ENCODE results near the gene ADARB2.
"Not testable (repeated sequence)": the region's sequence is repeated elsewhere in the genome, so short reads cannot be mapped to it uniquely, and the experiment has no call there.

Gene ADARB2

DNA sequence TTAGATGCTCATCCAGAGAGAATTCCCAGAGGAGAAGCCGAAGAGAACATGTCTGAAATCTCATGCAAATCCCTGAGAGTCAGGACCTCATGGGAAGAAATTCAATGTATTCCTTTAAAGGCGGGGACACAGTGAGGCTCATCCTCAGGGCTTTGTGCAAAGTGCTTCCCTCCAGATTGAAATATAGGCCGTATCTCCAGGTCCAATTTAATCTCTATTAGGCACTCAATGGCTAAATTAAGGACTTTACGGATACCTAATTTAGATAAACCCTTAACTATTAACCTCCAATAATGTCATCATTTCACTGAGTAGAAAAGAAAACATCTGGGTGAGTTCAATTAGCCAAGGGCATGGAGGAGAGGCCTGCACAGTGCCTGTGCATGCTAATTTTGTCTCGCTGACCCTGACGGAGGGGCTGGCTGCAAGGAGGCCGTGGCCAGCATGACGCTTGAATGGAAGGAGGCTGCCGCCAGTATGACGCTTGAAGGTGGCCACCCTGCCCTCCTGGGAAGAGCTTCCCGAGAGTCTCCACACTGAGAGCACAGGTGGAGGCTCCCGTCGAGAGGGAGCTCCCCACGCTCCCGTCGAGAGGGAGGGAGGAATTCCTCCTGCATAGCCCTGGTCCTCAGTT, 287.6 kb downstream of the ADARB2 start:
- in situ Hi-C loops (cut with HindIII; ENCODE audit: low sequenced_read_pairs), result no loop called here

DNA sequence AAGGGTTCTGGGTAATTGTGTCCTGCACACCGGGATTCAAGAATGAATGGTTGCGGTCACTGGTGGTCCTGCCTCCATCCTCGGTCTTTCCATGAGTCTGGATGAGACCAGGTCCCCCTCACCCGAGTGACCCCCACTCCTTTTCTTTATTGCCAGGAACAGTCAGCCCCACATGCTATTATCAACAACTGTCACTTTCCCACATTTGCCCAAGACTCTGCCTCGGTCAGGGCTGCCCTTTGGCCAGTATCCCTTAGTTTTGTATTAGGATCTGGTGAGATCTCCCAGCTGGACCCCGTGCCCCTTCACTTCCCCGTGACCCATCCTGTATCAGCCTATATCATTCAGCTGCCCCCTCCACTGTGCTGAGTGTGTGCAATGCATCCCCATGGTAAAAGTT, 288.3 kb downstream of the ADARB2 start:
- in situ Hi-C loops (cut with HindIII; ENCODE audit: low sequenced_read_pairs), result no loop called here

- in situ Hi-C loops (cut with HindIII; ENCODE audit: low sequenced_read_pairs), result no loop called here
Observed at GRCh38 chr10:1448252-1448930, 288.9 kb downstream of the ADARB2 start.

- in situ Hi-C loops (cut with HindIII; ENCODE audit: low sequenced_read_pairs), result no loop called here
Observed at GRCh38 chr10:1444826-1445225, 292.5 kb downstream of the ADARB2 start.

DNA sequence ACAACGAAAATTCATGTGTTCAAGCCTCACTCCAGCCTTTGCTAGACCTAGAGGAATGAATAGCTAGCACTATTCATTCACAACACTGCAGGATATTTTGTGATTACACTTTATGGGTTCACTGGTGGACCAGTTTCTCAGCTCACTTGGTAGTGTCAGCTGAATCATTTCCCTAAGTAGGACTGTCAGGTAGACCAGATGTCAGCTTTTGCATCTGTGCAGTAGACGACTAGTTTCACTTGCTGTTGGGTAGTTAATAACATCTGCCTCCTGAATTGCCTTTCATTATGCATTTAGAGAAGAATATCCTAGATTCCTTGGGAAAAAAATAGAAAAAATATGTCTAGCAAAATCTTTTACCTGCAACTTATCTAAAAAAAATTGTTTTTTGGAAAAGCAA, 296.4 kb downstream of the ADARB2 start:
- in situ Hi-C loops (cut with HindIII; ENCODE audit: low sequenced_read_pairs), result no loop called here

DNA sequence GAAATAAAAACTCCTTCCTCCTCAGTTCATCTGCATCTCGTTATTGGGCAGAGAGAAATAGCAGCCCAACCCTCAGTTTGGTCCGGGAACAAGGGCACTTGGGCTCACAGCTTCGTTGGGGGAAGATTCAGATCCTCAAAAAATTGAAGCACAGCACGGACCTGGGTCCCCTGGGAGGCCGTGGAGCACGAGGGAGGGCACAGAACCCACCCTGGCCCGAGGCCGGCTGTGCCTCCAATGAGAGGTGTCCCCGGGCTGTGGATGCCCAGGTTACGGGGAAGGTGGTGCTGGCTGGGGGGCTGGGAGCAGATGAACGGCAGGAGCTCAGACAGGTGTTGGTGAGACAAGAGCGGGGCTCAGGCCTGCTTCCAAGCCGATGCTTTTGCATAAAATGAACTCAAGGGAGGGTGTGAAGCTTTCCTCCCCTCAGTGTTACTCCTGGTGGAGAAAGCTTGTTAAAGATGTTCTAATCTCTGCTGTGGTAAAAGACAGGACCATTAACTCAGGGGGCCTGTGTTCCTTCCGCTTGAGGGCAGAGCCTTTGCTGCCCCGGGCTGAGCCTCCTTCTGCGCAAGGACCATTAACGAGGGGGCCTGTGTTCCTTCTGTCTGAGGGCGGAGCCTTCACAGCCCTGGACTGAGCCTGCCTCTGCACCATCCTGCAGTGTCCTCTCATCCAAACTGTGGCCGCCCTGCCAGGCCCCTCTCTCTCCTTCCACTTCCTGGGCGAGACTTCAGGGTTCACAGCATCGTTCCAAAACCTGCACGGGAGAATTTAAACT, 302.2 kb downstream of the ADARB2 start:
- in situ Hi-C loops (cut with HindIII; ENCODE audit: low sequenced_read_pairs), result no loop called here

DNA sequence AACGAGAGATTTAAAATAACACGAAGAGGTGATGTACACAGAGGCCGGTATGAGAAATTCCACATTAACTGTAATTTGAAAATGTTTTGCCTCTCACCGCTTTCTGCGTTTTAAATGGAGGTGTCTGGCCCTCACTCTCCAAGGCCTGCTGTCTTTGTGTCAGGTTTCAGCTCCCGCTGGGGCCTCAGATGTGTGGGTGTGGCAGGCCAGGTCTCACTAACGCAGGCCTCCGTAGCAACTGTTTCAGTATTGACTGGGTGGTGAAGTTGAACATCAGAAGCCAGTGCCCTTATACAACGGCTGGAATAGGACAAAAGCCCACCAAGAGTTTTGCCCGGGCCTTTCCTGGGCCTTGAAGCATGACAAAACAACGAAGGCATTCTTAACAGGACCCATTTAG, 303.1 kb downstream of the ADARB2 start:
- in situ Hi-C loops (cut with HindIII; ENCODE audit: low sequenced_read_pairs), result no loop called here

- in situ Hi-C loops (cut with HindIII; ENCODE audit: low sequenced_read_pairs), result no loop called here
Observed at GRCh38 chr10:1432161-1432560, 305.2 kb downstream of the ADARB2 start.

DNA sequence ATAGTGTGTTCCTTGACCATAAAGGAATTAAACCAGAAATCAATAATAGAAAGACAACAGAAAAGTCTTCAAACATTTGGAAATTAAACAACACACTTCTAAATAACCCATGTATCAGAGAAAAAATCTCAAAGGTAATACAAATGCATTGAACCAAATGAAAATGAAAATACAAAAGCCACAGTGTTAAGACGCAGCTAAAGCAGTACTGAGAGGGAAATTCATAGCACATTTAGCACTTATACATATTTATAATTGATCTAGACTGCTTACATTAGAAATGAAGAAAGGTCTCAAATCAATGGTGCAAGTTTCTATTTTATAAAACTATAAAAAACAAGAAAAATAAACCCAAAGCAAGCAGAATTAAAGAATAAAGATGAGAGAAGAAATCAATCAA, 306.1 kb downstream of the ADARB2 start:
- in situ Hi-C loops (cut with HindIII; ENCODE audit: low sequenced_read_pairs), result no loop called here

DNA sequence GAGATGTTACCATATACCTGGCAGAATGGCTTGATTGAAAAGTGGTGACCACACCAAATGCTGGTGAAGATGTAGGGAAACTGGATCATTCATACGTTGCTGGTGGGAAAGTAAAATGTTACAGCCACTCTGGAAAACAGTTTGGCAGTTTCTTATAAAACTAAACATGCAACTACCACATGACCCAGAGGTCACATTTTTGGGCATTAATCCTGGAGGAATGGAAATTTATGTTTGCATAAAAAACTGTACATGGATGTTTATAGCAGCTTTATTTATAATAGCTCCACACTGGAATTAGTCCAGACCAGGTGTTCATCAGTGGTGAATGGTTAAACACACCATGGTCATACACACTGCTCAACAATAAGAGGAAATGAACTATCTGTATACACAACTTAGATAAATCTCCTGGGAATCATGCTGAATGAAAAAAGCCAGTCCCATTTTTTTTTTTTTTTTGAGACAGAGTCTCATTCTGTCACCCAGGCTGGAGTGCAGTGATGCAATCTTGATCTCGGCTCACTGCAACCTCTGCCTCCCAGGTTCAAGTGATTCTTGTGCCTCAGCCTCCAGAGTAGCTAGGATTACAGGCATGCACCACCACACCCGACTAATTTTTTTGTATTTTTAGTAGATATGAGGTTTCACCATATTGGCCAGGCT, 309.7 kb downstream of the ADARB2 start:
- in situ Hi-C loops (cut with HindIII; ENCODE audit: low sequenced_read_pairs), result not testable (repeated sequence)

DNA sequence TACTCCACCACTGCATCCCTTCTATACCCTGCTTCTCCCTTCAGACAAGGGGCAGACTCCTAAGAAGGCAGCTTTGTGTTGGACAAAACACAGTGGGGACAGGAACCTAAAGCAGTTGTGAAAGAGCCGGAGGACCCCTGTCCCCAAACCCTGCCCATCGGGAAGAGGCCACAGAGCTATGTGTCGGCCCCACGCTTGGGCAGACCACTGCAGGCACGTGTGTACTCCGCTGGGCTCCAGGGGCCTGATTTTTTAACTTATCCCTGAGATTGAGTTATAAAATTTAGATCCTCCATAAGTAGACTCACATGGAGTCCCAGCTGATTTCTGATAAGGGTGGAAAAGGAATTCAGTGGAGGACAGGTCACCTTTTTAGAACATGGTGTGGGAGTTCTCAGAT, 310.5 kb downstream of the ADARB2 start:
- in situ Hi-C loops (cut with HindIII; ENCODE audit: low sequenced_read_pairs), result no loop called here

GRCh38 chr10:1425879-1426278, 311.4 kb downstream of the ADARB2 start:
- in situ Hi-C loops (cut with HindIII; ENCODE audit: low sequenced_read_pairs), result no loop called here

DNA sequence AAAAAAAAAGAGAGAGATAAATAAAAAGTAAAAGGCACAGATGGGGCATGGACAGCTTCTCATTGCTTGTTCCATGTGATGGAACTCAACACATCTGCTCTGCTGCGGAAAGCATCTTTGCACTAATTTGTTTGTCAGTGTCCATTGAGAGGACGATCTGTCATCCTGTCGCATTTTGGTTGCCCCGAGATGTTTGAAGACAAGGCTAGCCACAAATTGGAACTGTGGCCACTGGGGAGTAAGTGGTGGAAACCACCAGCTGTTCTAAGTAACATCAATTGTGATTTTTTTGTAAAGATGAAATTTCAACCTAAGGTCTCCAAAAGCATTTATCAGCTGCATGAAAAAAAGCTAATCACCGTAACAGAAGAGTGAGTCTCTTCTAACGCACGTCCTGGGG, 312.7 kb downstream of the ADARB2 start:
- in situ Hi-C loops (cut with HindIII; ENCODE audit: low sequenced_read_pairs), result no loop called here

DNA sequence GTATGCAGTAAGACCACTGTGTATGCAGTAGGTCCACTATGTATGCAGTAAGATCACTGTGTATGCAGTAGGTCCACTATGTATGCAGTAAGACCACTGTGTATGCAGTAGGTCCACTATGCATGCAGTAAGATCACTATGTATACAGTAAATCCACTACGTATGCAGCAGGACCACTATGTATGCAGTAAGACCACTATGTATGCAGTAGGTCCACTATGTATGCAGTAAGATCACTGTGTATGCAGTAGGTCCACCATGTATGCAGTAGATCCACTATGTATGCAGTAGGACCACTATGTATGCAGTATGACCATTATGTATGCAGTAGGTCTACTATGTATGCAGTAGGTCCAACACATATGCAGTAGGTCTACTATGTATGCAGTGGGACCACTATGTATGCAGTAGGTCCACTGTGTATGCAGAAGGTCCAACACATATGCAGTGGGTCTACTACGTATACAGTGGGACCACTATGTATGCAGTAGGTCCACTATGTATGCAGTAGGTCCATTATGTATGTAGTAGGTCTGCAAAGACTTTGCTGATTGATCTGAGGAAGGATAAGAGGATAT, 313.6 kb downstream of the ADARB2 start:
- in situ Hi-C loops (cut with HindIII; ENCODE audit: low sequenced_read_pairs), result no loop called here

- in situ Hi-C loops (cut with HindIII; ENCODE audit: low sequenced_read_pairs), result no loop called here
Observed at GRCh38 chr10:1422275-1422674, 315.1 kb downstream of the ADARB2 start.

DNA sequence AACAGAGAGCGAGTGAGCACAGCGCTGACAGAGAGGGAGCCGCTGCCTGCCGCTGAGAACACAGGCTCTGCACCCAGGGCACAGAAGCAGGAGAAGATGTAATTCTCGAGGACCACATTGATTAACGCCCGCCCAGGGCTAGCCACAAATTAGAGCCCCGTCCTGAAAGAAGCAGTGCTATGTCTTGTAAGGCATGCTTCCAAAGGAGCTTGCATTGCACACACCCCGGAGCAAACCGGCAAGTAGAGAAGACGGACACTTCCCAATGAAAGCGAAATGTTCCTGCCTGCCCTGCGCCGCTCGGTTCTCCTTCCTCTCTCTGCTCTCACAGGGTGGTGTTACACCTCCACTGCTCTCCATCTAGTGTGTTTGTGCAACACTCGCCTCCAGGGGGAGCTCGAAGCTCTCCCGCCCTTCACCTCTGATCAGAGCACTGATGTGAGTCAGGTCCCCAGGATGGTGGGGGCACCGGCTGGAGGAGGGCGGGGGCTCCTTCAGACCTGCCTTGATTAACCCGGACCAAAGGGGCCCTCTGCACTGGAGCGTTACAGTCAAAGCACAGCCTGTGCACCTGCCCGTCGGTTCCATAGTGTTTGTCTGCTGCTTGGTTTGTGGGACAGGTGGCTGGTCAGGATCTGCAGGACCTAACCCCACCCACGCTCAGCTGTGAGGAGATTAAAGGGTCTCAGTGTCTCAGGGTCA, 316.5 kb downstream of the ADARB2 start:
- in situ Hi-C loops (cut with HindIII; ENCODE audit: low sequenced_read_pairs), result no loop called here

DNA sequence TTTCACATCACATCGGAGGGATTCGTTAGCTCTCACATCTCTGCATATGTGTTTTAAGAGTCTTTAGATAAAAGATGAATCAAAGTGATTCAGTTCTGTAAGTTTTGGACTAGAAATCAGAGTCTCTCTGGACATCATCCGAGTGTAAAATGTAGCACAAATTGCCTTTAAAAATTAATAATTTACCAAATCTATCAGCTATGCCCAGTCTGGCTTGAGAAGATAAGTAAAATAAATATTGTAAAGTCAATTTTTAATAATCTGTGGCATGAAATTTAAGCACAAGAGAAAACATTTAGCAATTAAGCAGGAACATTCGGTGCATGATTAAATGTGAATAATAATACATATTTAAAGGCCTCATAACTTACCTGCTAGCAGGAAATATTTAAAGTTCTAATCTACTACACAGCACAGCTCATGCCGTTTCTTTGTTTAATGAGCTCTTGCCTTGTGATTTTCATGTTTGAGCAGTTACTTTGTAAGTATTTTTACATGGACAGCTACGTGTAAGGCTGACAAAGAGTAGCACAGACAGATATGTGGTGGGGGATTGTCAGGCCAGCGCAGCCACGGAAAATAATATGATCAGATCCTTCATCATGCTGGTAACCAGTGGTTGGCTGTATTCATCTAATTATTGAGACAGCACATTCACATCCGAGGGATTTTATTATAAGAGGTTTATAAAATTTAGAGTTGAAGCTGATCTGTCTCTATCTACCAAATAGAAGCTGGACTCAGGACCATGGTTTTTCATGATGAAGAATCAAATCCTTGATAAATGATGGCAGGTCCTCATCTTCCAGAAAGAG, 317.3 kb downstream of the ADARB2 start:
- in situ Hi-C loops (cut with HindIII; ENCODE audit: low sequenced_read_pairs), result no loop called here

GRCh38 chr10:1418031-1418550, 319.2 kb downstream of the ADARB2 start:
- in situ Hi-C loops (cut with HindIII; ENCODE audit: low sequenced_read_pairs), result no loop called here

GRCh38 chr10:1417574-1417973, 319.8 kb downstream of the ADARB2 start:
- in situ Hi-C loops (cut with HindIII; ENCODE audit: low sequenced_read_pairs), result no loop called here
